Measurements from ENCODE around the gene ZCCHC14.
A peak's percentile ranks its signal among the peaks of the same experiment; 100 is the strongest.
"Not testable (repeated sequence)": the region's sequence is repeated elsewhere in the genome, so short reads cannot be mapped to it uniquely, and the experiment has no call there.

Gene ZCCHC14

DNA sequence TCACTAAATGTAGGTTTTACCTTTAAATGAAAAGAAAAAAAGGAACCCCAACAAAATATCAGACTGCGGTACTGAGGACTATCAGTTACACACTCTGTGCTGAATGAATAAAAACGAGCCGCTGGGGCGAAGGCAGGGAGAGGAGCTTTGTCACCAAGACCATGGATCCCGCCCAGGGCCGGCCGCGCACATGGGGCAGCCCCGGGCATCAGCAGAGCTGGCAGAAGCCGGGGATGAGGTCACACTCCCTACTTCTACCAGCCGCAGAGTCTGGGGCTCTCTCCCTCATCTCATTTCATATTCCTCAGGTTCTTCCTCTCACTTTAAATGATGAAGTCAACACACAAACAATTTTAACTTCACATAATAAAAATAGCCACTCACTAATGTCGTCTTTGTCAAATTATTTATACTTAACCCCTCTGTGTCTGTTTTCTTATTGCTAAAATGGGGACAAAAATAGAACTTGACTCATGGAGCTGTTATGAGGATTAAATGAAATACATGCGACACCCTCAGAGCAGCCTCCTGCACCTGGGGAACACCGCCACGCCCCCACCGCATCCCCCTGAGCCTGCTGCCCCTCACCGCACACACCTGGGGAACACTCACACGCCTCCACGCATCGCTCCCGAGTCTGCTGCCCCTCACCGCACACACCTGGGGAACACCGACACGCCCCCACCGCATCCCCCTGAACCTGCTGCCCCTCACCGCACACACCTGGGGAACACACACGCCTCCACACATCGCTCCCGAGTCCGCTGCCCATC is 15.4 kb downstream of the ZCCHC14 start:
- DNase-seq (ENCODE audit: low spot score) = not testable (repeated sequence)

DNA sequence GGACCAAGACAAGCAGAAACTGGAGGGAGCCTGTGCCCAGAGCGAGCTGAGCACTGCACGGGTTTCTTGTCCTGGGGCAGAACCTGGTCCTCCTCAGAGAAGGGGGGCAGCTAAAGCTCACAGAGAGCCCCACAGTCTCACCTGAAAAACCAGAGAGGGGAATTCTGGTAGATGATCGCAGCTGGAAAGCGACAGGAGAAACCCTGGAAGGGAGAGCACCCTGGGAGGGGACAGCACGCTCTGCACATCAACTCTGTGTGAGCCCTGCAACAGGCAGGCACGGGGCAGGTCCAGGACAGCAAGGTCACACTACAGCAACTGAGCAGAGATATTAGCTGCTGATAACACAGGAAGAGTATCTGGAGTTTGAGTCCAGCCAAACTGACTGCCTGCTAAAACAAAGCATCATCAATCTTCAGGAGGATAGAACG is 18.2 kb downstream of the ZCCHC14 start:
- DNase-seq (ENCODE audit: low spot score) = no peak

DNA sequence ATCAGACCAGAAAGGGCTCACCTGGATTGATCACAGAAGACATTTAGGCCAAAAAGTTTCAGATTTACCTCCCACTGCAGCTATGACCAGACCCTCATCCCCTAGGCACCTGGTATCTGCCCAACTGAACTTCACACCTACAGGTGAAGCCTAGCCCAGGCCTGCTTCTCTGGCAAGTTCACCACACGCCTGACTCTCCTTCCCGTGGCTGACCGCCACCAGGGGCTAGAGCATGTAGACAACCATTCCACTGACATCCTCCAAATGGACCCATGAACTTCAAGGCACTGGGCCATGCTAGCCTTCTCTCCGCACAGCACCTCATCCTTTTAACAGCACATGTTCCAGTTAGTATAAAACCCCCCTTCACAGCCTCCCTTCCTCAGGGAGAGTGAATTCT is 18.8 kb downstream of the ZCCHC14 start:
- DNase-seq (ENCODE audit: low spot score) = no peak

DNA sequence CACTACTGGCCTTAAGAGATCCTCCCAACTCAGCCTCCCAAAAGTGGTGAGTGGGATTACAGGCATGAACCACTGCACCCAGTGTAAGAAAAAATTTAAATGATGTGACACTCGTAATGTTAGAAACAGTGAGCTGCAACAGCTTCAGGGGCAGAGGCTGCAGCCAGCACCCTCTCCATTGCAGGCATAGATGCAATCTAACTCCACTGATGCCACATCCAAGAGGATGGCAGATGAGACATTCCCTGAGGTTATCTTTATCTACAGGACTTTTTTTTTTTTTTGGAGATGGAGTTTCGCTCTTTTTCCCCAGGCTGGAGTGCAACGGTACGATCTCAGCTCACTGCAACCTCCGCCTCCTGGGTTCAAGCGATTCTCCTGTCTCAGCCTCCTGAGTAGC is 19.9 kb downstream of the ZCCHC14 start:
- no peak for DNase-seq (ENCODE audit: low spot score)

DNA sequence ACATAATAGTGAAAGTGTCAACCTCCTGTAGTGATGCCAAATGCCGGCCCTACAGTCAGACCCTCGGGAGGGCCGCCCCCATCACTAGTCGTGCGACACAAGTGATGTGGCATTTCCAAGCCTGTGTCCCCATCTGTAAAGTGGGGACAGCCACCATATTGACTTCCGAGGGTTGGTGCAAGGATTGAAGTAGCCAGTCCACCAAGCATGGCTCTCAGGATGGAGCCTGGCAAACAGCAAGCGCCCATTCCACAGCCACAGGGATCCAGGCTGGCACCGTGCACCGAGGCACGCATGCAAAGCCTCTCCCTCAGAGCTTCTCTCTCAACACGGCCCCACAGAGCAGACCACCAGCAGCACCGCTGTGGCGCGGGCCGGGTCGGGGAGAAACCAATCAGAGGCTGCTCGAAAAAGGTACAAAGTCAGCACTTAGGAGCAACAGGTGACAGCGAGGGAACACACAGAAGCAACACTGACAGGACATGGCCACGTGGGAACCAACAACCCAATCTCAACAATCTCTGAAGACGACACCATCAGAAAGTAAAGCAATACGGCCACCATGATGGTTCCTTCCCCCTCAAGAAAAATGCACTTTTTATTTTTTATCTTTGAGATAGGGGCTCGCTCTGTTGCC is 20.6 kb downstream of the ZCCHC14 start:
- no peak for DNase-seq (ENCODE audit: low spot score)

DNA sequence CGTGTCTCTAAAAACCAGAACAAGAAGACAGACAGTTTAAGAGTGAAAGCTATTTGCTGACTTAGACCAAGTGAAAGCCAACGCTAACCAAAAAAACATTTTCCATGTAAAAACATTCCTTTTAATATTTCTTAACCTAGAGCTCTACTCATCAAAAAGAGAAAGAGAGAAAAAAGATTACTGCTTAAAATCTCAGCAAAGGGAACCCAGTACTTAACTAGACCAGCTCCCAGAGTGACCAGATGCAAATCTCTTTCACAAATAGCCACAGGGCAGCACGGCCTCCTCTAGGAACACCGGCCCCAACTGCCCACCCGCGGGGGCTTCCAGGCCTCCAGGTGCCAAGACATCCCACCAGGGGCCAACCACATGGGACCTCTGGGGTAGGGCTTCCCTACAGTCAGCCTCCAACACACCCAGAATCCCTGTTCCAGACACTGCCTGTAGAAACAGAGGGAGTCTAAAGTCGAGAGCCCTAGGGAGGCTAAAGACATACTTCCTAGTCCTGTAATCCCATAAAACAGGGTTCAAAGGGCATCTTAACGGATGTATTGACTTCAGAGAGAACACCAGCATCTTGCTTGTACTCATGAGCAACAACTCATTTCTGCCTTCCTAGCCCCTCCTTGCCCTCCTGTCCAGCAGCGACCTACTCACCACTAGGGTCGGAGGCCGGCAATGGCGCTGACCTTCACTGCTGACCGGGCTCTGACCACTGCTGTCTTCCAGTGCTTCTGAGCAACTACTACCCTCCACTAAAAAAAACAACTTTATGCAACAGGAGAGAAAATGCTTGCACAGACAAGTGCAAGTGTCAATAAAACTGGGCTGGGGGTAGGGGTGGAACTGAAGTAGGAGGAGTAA is 21.3 kb downstream of the ZCCHC14 start:
- DNase-seq (ENCODE audit: low spot score) = no peak

DNA sequence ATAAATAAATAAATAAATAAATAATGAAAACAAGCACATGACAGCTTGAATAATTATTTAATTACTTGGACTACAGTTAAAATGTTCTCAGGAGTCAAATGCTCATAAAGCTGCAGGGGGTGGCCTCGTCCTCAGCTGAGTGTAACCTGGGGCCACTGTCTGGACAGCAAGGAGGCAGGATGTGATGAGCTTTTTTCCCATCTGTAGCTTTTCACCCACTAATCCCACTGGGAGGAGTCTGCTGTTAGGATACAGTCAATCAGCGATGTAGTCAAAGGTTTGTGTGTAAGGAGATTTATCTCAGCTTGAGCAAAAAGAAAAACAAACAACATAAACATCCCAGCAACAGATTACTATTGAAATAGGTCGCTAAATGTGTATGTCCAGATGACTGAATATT is 22.5 kb downstream of the ZCCHC14 start:
- DNase-seq (ENCODE audit: low spot score) = no peak

DNA sequence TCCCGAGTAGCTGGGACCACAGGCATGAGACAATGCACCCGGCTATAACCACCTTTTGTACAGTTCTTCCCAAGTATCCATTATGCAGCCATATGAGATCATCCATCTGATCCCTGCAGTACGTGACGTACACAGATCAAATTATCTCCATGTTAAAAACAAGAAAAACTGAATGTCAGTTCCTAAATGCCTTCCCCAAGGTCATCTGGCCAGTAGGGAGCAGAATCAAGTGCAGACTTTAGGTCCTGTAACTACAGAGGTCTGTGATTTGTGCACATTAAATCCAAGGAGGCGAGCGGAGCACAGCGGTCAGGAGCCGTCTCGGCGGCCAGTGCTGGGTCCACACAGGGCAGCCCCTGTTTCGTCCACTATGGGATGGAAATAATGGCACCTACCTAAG is 23.7 kb downstream of the ZCCHC14 start:
- DNase-seq (ENCODE audit: low spot score) = no peak

DNA sequence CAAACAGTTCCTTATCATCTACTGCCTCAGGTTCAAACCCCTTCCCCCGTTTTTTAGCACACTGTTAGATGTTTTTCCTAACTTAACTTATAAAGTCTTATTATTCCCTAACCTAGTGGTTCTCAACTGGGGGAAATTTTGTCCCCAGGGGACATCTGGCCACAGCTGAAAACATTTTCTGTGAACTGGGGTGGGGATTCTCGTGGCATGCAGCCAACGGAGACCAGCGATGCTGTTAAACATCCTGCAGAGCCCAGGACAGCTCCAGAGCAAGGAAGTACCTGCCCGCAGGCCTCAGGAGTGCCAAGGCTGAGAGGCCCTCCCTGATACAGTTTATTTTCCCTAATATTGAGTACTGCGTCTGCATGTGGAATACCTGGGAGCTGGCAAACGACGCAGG is 24.3 kb downstream of the ZCCHC14 start:
- no peak for DNase-seq (ENCODE audit: low spot score)

DNA sequence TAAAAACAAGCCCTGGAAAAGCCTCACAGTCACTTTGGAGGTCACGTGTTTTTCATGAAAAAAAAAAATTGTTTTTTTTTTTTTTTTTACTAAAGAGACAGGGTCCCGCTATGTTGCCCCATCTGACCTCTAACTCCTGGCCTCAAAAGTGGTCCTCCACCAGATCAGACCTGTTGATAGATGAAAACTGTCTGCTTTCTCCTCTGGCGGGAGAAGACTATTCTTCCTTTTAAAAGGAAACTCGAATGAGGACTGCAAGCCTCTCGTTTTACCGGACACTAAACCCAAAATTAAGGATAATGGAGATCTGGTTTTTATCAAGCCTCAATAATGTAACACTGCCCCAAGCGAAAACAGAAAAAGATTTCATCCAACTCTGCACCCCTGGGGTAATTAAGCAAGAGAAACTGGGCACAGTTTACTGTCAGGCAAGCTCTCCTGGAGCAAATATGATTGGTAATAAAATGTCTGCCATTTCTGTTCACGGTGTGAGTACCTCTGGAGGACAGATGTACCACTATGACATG is 25.8 kb downstream of the ZCCHC14 start:
- DNase-seq (ENCODE audit: low spot score) = no peak

DNA sequence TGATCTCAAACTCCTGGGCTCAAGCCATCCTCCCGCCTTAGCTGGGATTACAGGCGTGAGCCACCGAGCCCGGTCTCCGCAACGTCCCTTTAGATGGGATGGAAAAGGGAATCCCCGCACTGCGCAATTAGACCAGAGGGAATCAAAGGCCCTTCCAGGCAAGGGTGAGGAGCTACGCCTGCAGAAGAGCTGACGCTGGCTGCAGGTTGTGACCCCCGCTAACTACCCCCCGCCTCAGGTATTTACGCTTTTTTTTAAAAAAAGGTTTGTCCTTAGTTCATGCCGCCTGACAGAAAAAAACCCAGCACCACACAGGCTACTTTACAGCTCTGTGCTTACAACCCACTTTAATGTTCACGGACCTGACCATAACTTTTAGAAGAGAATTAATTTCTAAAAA is 26.9 kb downstream of the ZCCHC14 start:
- DNase-seq (ENCODE audit: low spot score) = no peak

DNA sequence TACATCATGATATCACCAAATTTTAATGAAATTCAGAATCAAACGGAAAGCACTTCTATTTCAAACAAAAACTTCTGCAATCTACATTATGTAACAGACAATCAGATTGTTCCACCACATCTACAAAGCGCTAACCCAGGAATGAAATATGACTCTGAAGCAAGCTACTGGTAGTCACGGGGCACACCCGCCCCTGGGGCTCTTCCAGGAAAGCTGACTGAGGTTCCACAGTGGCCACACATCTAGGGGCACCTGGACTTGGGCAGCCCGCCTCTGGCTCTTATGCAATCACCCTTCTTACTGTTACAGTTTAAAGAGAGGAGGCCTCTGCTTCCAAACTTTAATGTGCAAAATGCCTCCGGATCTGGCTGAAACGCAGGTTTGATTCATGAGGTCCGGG is 27.5 kb downstream of the ZCCHC14 start:
- DNase-seq (ENCODE audit: low spot score) = peak; percentile 69

DNA sequence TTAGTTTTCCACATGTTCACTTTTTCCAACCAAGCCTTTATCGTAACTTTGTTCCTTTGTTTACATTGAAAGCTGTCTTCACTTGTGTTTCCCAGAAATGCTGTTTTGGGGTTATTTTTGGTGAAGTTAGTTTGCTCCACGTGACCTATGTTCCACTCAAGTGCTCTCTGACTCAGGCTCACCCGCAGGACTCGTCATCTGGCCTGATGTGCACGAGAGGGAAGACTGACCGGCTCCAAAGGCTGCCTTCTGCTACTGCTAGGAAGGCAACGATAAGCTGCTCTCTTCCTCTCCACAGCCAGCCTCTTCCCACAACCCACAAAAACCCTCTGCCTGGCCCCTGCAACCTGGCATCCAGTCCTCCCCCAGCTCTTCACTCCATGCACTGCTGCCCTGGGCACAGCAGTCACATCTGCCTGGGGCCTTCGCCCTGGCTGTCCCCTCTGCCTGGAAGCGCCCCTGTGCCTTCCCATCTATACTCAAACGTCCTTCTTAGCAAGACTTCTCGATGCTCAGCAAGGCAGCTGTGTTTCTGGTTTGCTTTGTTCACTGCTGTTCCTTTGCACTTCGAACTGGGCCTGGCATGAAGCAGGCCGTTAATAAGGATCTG is 28.0 kb downstream of the ZCCHC14 start:
- DNase-seq (ENCODE audit: low spot score) = peak; percentile 53

DNA sequence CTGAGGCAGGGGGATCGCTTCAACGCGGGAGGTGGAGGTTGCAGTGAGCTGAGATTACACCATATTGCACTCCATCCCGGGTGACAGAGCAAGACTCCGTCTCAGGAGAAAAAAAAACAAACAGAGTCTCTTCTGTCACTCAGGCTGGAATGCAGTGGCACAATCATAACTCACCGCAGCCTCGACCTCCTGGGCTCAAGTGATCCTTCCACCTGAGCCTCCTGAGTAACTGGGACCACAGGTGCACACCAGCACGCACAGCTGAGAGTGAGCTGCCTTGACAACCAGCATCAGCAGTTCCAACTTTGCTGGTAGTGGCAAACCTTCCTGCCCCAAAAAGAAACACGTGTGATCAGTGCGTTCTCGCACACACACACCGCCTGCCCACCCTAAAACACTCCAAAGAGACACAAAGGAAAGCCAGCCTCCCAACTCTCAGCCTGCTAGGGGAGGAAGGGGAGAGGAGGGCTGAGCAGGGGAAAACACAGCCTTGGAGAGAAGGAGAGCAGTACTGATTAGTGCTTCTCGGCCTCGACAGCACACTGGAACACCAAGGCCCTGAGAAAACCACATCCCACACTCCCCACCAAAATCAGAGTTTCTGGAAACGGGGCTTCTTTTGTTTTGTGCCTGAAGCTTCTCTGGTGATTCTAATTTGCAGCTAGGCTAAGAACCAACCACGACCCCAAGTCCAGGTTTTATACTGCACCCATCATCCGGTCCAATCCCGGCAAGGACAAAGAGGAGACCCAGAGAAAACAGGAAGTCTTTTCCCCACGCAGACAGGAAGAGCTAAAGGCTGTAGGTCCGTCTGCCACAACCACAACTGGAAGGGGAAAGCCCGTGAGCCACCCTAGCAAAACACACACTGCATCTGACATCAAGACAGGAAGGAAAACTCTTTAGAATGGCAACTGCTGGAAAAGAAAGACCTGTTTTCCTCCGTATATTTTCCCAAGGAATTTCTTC is 28.8 kb downstream of the ZCCHC14 start:
- peak; percentile 47 for DNase-seq (ENCODE audit: low spot score)

DNA sequence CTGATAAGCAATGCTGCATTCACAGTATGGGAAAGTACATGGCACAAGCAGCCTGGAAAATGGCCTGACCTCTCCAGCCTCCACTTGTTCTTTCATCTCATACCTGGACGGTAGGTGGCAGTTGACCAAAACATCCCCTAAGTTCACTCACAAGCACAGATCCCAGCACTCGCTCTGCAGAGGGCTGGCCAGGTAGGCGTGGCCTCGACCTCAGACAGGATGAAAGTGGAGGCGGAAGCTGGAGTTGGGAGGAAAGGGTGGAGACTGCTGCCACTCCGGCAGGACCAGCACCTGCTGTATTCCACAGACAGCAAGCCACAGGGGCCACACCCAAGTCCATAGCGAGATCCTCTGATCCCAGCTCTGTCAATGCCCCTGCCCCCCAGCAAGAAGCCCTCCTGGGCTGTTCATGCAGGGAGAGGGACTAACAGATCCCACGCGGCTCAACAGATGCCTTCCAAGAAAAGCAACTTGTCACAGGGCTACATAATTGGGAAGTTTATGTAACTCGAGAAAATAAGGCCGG is 31.3 kb downstream of the ZCCHC14 start:
- peak; percentile 99 for DNase-seq (ENCODE audit: low spot score)

DNA sequence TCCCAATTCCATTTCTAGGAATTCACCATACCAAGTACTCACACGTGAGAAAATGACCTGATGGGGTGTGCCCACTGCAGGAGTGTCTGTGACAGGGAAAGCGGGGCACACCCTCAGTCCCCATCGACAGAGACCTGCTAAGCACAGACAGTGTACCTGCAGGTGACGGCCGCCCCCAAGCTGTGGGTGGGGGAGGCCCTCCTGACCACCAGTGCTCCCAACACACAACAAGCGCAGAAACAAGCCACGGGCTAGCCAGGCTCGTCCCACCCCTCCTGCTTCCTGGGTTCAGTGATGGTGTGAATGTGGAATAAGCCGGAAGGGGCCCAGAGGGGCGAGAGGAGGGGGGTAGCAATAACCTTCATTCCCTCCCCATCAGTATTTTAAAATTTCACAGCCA is 31.9 kb downstream of the ZCCHC14 start:
- DNase-seq (ENCODE audit: low spot score) = no peak

DNA sequence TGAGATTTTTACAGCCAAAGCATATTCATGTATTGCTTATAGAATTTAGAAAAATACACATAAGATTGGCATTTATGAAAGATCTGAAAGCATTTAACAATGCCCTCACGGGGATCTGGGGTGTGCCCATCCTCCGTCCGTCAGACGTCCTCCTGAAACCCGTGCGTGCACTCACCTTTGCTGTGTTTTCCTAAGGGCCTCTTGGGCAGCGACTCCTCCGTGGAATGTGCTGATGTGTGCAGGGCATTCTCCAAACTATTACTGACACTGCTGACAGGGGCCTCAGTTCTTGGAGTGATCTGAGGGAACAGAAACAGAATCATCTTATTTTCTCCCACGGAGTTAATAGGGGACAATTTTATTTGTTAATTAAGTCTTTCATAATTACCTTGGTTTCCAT is 33.0 kb downstream of the ZCCHC14 start:
- DNase-seq (ENCODE audit: low spot score) = no peak

DNA sequence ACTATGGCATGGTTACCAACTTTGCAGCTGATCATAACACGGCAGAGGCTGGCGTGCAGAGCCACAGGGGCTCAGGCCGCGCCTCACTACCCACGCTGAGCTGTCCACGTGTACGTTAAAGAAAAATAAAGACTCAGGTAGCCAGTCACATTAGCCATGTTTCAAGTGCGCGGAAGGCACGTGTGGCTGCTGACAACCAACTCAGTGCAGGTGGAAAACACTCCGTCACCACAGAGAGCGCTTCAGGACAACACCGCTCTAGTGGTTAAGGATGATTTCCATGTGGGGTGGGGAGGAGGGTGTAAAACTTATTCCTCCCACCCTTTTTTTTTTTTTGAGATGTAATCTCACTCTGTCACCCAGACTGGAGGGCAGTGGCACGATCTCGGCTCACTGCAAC is 33.8 kb downstream of the ZCCHC14 start:
- no peak for DNase-seq (ENCODE audit: low spot score)

DNA sequence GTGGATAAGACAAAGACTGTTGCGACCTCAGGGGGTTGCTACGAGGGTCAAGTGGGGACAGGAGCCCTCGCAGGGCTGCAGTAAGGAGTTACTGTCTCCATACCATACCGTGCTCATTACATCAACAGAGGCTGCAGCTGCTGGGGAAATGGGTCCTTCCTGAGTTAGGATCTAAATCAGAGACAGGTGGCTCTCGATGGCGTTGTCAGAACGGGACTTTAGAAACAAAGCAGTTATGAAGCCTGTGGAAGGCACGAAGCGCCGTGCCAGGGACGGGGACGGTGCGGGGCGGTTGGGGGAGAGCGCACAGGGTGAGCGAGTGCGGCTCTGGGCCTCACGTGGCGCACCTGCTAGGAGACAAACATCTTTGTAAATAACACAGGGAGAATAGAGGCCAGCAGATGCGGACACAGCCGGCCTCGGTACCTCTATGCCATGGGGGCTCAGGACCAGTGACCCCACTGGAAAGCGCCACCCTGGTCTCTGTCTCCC is 34.4 kb downstream of the ZCCHC14 start:
- no peak for DNase-seq (ENCODE audit: low spot score)

DNA sequence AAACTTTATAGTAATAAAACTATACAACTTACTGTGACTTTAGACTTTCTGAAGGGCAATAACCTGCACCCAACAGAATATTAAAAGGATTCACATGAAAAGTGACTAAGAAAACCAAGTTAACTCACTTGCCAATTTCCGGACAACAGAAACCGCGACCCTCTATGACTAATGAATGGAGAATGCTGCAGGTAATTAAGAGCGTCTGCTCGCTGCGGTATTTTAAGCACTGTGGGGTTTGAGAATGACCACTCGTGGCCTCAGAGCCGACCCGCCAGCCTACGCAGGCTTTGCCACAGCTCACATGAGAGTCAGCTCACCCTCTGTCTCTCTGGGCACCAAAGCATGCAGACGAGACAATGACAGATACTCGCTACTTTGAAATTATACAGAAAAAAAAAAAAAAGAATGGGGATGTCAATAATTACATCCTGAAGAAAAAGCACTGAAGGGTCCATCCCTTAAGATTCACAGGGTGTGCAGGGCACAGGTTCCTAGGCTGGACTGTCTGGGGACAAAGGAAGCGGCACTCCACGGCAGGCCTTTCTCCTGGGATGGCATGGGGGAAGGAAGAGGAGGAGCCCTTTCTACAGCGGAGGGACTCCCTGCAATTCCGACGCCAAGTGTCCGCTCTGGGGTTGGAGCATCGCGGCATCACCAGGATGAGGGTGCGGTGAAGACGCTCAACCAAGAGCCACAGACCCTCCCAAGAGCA is 35.0 kb downstream of the ZCCHC14 start:
- peak; percentile 98 for DNase-seq (ENCODE audit: low spot score)

Data from SW480 (cell line).